Measurements from ENCODE around the gene REPIN1. TPM values are rescaled to one million over a fixed set of nuclear protein-coding genes. Genes with fewer than 3 reads are reported as not detected.

REPIN1 gene
- total and polyA plus RNA-seq, 7 experiments from 2014 or later = 46.7 to 103 (median 78.4) TPM

GRCh38 chr7:150330211-150330885 is 38.3 kb upstream of the REPIN1 start:
- Histone ChIP-seq H3K9me3 (ENCODE audit: control insufficient read depth in 2 of 3, low read length in 3 of 3) (no peaks in the 10 kb centered on the region), H3K4me3 (ENCODE audit: low read length) (no peak overlapping the region), H3K27ac (ENCODE audit: low read depth, low read length) (no peak overlapping the region), H3K36me3 (ENCODE audit: control insufficient read depth in 2 of 3, insufficient read depth in 3 of 3, low read length in 3 of 3) (peaks cover 0 to 48% (median 0%) of the 10 kb centered on the region in 3 experiments), H3K27me3 (ENCODE audit: control insufficient read depth in 2 of 2, insufficient read depth in 2 of 2, low read length in 2 of 2) (no peaks in the 10 kb centered on the region), H3K4me1 (ENCODE audit: control insufficient read depth in 2 of 2, insufficient read depth in 2 of 2, low read length in 2 of 2) (no peaks in the 10 kb centered on the region)
- ATAC-seq = no peak
- H3K4me3 Mint-ChIP-seq = no peak overlapping the region
- CTCF ChIA-PET = no interaction called here
- peaks cover 10 to 40% (median 17%) of the 10 kb centered on the region in 5 donors for H3K36me3 Mint-ChIP-seq
- POLR2A ChIA-PET = no interaction called here
- no peak for DNase-seq
- intact Hi-C loops (cut with micrococcal nuclease) = no loop called here
- H3K9me3 Mint-ChIP-seq = peaks cover 0 to 1% (median 0%) of the 10 kb centered on the region in 11 donors
- H3K27me3 Mint-ChIP-seq = no peaks in the 10 kb centered on the region
- H3K27ac Mint-ChIP-seq = no peak overlapping the region
- H3K4me1 Mint-ChIP-seq = peaks cover 1 to 14% (median 4%) of the 10 kb centered on the region in 7 donors

GRCh38 chr7:150332852-150333635 is 35.6 kb upstream of the REPIN1 start:
- ChIA-PET POLR2A (no interaction called here), CTCF (interaction anchor here (0.6 kb wide), 1 partner anchor 481 kb away, joined by 3 read pairs; no protein-coding TSS in a partner anchor)
- Histone ChIP-seq H3K9me3 (ENCODE audit: control insufficient read depth in 2 of 3, low read length in 3 of 3) (no peaks in the 10 kb centered on the region), H3K4me3 (ENCODE audit: low read length) (no peak overlapping the region), H3K4me1 (ENCODE audit: control insufficient read depth in 2 of 2, insufficient read depth in 2 of 2, low read length in 2 of 2) (no peaks in the 10 kb centered on the region), H3K27ac (ENCODE audit: low read depth, low read length) (no peak overlapping the region), H3K27me3 (ENCODE audit: control insufficient read depth in 2 of 2, insufficient read depth in 2 of 2, low read length in 2 of 2) (no peaks in the 10 kb centered on the region), H3K36me3 (ENCODE audit: control insufficient read depth in 2 of 3, insufficient read depth in 3 of 3, low read length in 3 of 3) (peaks cover 0 to 38% (median 0%) of the 10 kb centered on the region in 3 experiments)
- peaks cover 0 to 4% (median 0%) of the 10 kb centered on the region in 7 donors for H3K4me1 Mint-ChIP-seq
- no peak for ATAC-seq
- H3K4me3 Mint-ChIP-seq = no peak overlapping the region
- DNase-seq = no peak
- peaks cover 0 to 1% (median 0%) of the 10 kb centered on the region in 11 donors for H3K9me3 Mint-ChIP-seq
- no peak overlapping the region for H3K27ac Mint-ChIP-seq
- peaks cover 2 to 33% (median 9%) of the 10 kb centered on the region in 5 donors for H3K36me3 Mint-ChIP-seq
- intact Hi-C loops (cut with micrococcal nuclease) = no loop called here
- no peaks in the 10 kb centered on the region for H3K27me3 Mint-ChIP-seq

GRCh38 chr7:150333659-150334058 is 35.0 kb upstream of the REPIN1 start:
- no peak overlapping the region for H3K27ac ChIP-seq (ENCODE audit: low read depth, low read length)
- H3K36me3 ChIP-seq (ENCODE audit: control insufficient read depth in 2 of 3, insufficient read depth in 3 of 3, low read length in 3 of 3) = peaks cover 0 to 31% (median 0%) of the 10 kb centered on the region in 3 experiments
- POLR2A ChIA-PET = no interaction called here
- Mint-ChIP-seq H3K4me1 (peaks cover 0 to 4% (median 0%) of the 10 kb centered on the region in 7 donors), H3K4me3 (no peak overlapping the region), H3K27ac (no peak overlapping the region), H3K36me3 (peaks cover 2 to 31% (median 6%) of the 10 kb centered on the region in 5 donors), H3K27me3 (no peaks in the 10 kb centered on the region), H3K9me3 (peaks cover 0 to 1% (median 0%) of the 10 kb centered on the region in 11 donors)
- no peak overlapping the region for H3K4me3 ChIP-seq (ENCODE audit: low read length)
- no peaks in the 10 kb centered on the region for H3K27me3 ChIP-seq (ENCODE audit: control insufficient read depth in 2 of 2, insufficient read depth in 2 of 2, low read length in 2 of 2)
- intact Hi-C loops (cut with micrococcal nuclease) = no loop called here
- H3K9me3 ChIP-seq (ENCODE audit: control insufficient read depth in 2 of 3, low read length in 3 of 3) = no peaks in the 10 kb centered on the region
- CTCF ChIA-PET = interaction anchor here (0.6 kb wide), 1 partner anchor 481 kb away, joined by 3 read pairs; no protein-coding TSS in a partner anchor
- ATAC-seq (no peak), DNase-seq (no peak)
- H3K4me1 ChIP-seq (ENCODE audit: control insufficient read depth in 2 of 2, insufficient read depth in 2 of 2, low read length in 2 of 2) = no peaks in the 10 kb centered on the region

- peaks cover 0 to 2% (median 0%) of the 10 kb centered on the region in 7 donors for H3K4me1 Mint-ChIP-seq
- peaks cover 0 to 1% (median 0%) of the 10 kb centered on the region in 11 donors for H3K9me3 Mint-ChIP-seq
- no peaks in the 10 kb centered on the region for H3K9me3 ChIP-seq (ENCODE audit: control insufficient read depth in 2 of 3, low read length in 3 of 3)
- H3K4me3 ChIP-seq (ENCODE audit: low read length) = no peak overlapping the region
- no peaks in the 10 kb centered on the region for H3K27me3 Mint-ChIP-seq
- H3K4me1 ChIP-seq (ENCODE audit: control insufficient read depth in 2 of 2, insufficient read depth in 2 of 2, low read length in 2 of 2) = no peaks in the 10 kb centered on the region
- peaks cover 2 to 26% (median 6%) of the 10 kb centered on the region in 5 donors for H3K36me3 Mint-ChIP-seq
- H3K4me3 Mint-ChIP-seq = no peak overlapping the region
- POLR2A ChIA-PET = no interaction called here
- no peak overlapping the region for H3K27ac ChIP-seq (ENCODE audit: low read depth, low read length)
- CTCF ChIA-PET = interaction anchor here (0.7 kb wide), 1 partner anchor 447 kb away, joined by 3 read pairs; no protein-coding TSS in a partner anchor
- H3K27me3 ChIP-seq (ENCODE audit: control insufficient read depth in 2 of 2, insufficient read depth in 2 of 2, low read length in 2 of 2) = no peaks in the 10 kb centered on the region
- H3K27ac Mint-ChIP-seq = peak overlapping the region in 1 of 9 donors; percentile 7
- DNase-seq = no peak
- intact Hi-C loops (cut with micrococcal nuclease) = no loop called here
- H3K36me3 ChIP-seq (ENCODE audit: control insufficient read depth in 2 of 3, insufficient read depth in 3 of 3, low read length in 3 of 3) = peaks cover 0 to 27% (median 0%) of the 10 kb centered on the region in 3 experiments
- ATAC-seq = no peak
Measured at GRCh38 chr7:150334108-150334507, 34.5 kb upstream of the REPIN1 start.

- Histone ChIP-seq H3K4me3 (ENCODE audit: low read length) (no peak overlapping the region), H3K27ac (ENCODE audit: low read depth, low read length) (no peak overlapping the region), H3K9me3 (ENCODE audit: control insufficient read depth in 2 of 3, low read length in 3 of 3) (no peaks in the 10 kb centered on the region), H3K4me1 (ENCODE audit: control insufficient read depth in 2 of 2, insufficient read depth in 2 of 2, low read length in 2 of 2) (no peaks in the 10 kb centered on the region), H3K27me3 (ENCODE audit: control insufficient read depth in 2 of 2, insufficient read depth in 2 of 2, low read length in 2 of 2) (no peaks in the 10 kb centered on the region), H3K36me3 (ENCODE audit: control insufficient read depth in 2 of 3, insufficient read depth in 3 of 3, low read length in 3 of 3) (peaks cover 0 to 18% (median 0%) of the 10 kb centered on the region in 3 experiments)
- no peak overlapping the region for H3K4me3 Mint-ChIP-seq
- H3K27ac Mint-ChIP-seq = peak overlapping the region in 1 of 9 donors; percentile 47
- H3K4me1 Mint-ChIP-seq = peaks cover 0 to 6% (median 4%) of the 10 kb centered on the region in 7 donors
- peaks cover 0 to 10% (median 6%) of the 10 kb centered on the region in 5 donors for H3K27me3 Mint-ChIP-seq
- no peak for DNase-seq
- no peak for ATAC-seq
- intact Hi-C loops (cut with micrococcal nuclease) = no loop called here
- POLR2A ChIA-PET = interaction anchor here (0.9 kb wide), 1 partner anchor 11 kb away, joined by 3 read pairs; no protein-coding TSS in a partner anchor
- H3K9me3 Mint-ChIP-seq = peaks cover 0 to 1% (median 0%) of the 10 kb centered on the region in 11 donors
- peaks cover 0 to 24% (median 6%) of the 10 kb centered on the region in 5 donors for H3K36me3 Mint-ChIP-seq
- CTCF ChIA-PET = no interaction called here
Measured at GRCh38 chr7:150335108-150335773, 33.4 kb upstream of the REPIN1 start.

- Histone ChIP-seq H3K4me3 (ENCODE audit: low read length) (no peak overlapping the region), H3K9me3 (ENCODE audit: control insufficient read depth in 2 of 3, low read length in 3 of 3) (no peaks in the 10 kb centered on the region), H3K27me3 (ENCODE audit: control insufficient read depth in 2 of 2, insufficient read depth in 2 of 2, low read length in 2 of 2) (no peaks in the 10 kb centered on the region), H3K4me1 (ENCODE audit: control insufficient read depth in 2 of 2, insufficient read depth in 2 of 2, low read length in 2 of 2) (no peaks in the 10 kb centered on the region), H3K27ac (ENCODE audit: low read depth, low read length) (no peak overlapping the region), H3K36me3 (ENCODE audit: control insufficient read depth in 2 of 3, insufficient read depth in 3 of 3, low read length in 3 of 3) (peaks cover 0 to 13% (median 0%) of the 10 kb centered on the region in 3 experiments)
- ChIA-PET CTCF (interaction anchor here (2.5 kb wide), 1 partner anchor 20 kb away, joined by 5 read pairs; no protein-coding TSS in a partner anchor), POLR2A (interaction anchor here (0.6 to 0.9 kb wide), 2 partner anchors 12 to 1061 kb away, joined by 3 read pairs; no protein-coding TSS in a partner anchor)
- intact Hi-C loops (cut with micrococcal nuclease) = no loop called here
- peaks cover 0 to 1% (median 0%) of the 10 kb centered on the region in 11 donors for H3K9me3 Mint-ChIP-seq
- peaks cover 0 to 13% (median 8%) of the 10 kb centered on the region in 5 donors for H3K27me3 Mint-ChIP-seq
- ATAC-seq (no peak), DNase-seq (no peak)
- H3K36me3 Mint-ChIP-seq = peaks cover 0 to 21% (median 6%) of the 10 kb centered on the region in 5 donors
- H3K27ac Mint-ChIP-seq = no peak overlapping the region
- H3K4me1 Mint-ChIP-seq = peaks cover 0 to 6% (median 4%) of the 10 kb centered on the region in 7 donors
- H3K4me3 Mint-ChIP-seq = no peak overlapping the region
Measured at GRCh38 chr7:150335774-150336112, 32.9 kb upstream of the REPIN1 start.
